Erythroblast (primary cell): ENCODE measurements around the gene MAGI1.
A peak's percentile ranks its signal among the peaks of the same experiment; 100 is the strongest.

Experiments
- DNase-seq, 2 experiments: peaks; one replicate each; lab custom pipeline; 2025; lab: John Stamatoyannopoulos, UW
- GATA1 ChIP-seq: IDR thresholded peaks from 2 replicates; pipeline ENCODE4 v1.6.1; 2011; ENCODE audit warnings: low read depth, mild to moderate bottlenecking, control low read depth, low read length, moderate library complexity
- POLR2A ChIP-seq: IDR thresholded peaks from 2 replicates; pipeline ENCODE4 v1.6.1; 2011; ENCODE audit warnings: mild to moderate bottlenecking, low read length

Gene MAGI1

GRCh38 chr3:65348398-65348995, 690.2 kb downstream of the MAGI1 start:
- no peak for TF ChIP-seq GATA1
- TF ChIP-seq POLR2A, result no peak
- no peak for DNase-seq

GRCh38 chr3:65347166-65347565, 691.6 kb downstream of the MAGI1 start:
- no peak for TF ChIP-seq POLR2A
- no peak for TF ChIP-seq GATA1
- DNase-seq, result no peak

- TF ChIP-seq GATA1, result no peak
- DNase-seq, result peak; percentile 10 to 46
Measured at GRCh38 chr3:65344846-65345245, 693.9 kb downstream of the MAGI1 start.

DNA sequence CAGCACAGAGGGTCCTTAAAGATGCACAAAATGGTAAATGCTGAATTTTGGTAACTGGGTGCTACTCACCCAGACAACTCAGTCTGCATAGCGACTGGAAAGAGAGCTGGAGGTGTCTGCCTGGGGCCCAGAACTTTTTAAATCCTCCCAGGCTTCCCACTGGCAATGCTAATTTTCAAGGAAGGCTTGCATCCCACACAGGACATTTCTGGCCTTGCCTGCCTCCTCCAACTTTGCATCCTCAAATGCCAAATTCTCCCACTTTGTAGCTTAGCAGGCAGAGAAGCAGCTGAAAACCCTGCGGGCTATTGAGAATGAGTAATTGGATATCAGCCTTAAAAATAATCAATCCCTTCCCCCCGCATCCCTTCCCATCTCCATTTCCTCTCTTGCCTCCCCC, 694.3 kb downstream of the MAGI1 start:
- no peak for DNase-seq
- TF ChIP-seq POLR2A, result no peak
- no peak for TF ChIP-seq GATA1

- DNase-seq, result no peak
- no peak for TF ChIP-seq POLR2A
- no peak for TF ChIP-seq GATA1
Measured at GRCh38 chr3:65343736-65344135, 695.0 kb downstream of the MAGI1 start.

DNA sequence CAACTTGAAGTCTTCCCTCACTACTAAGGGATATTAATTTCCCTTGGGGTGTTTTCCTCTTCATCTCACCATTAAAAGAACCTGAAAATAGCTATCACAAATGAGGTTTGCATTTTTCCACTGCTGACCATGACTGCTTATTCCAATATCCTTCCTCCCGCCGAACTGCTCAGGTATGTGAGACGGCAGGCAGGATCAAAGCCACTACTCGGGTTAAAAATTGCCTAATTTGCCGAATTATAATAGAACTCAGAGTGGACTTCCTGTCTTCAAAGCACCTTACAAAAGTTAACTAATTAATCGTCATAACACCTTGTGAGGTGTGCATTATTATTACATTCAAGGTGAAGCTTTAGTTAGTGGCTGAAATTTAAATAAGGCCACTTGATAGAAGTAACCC, 695.7 kb downstream of the MAGI1 start:
- TF ChIP-seq POLR2A (no peak), GATA1 (no peak)
- DNase-seq, result no peak

DNA sequence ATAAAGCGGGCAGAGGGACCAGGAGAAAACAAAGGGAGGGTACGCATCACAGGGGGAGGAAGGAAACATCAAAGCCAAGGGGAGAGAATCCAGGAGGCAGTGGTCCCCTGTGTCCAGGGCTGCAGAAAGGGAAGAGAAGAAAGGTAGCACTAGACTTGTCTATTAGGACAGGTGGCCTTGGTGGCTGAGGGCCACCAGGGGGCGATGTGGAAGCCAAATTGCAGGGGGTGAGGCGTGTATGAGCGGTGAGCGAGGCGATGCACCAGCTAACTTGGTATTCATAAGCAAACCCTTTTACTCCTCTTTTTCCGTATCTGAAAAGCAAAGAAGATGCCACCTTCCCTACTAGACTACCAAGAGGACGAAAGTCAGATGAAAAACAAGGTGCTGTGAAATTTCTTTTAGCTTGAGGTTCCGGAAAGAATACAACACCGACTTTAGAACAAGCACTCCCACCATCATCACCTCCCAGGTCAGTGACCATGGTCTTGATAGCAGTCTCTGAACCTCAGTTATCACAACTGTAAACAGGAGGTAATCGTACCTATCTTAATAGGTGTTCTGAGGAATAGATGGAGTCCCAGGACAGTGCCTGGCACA, 696.5 kb downstream of the MAGI1 start:
- TF ChIP-seq POLR2A (no peak), GATA1 (no peak)
- peak; percentile 54 to 72 for DNase-seq

DNA sequence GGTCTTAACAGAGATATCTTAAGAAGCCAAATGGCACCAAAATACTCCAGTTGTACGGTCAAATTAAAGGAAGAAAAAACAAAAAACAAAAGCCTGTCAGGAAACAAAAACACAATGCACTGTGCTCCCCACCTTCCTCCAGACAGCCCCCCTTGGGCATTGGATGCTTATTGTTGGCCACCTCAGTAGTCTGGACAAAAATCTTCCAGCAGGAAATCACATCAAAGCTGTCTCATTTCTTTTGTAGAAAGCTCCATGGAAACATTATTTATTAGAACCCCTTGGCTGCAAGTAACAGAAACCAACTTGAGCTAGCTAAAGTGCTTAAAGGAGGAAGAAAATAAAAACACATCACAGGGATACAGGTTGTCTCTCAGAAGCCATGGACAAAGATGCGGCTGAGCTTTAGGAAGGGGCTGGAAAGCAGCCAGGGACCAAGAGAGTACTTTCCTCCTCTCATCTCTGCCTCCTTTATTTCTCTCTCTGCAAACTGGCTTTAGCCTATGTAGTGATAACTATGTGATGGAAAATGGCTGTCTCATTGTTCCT, 699.5 kb downstream of the MAGI1 start:
- no peak for TF ChIP-seq POLR2A
- no peak for TF ChIP-seq GATA1
- no peak for DNase-seq

DNA sequence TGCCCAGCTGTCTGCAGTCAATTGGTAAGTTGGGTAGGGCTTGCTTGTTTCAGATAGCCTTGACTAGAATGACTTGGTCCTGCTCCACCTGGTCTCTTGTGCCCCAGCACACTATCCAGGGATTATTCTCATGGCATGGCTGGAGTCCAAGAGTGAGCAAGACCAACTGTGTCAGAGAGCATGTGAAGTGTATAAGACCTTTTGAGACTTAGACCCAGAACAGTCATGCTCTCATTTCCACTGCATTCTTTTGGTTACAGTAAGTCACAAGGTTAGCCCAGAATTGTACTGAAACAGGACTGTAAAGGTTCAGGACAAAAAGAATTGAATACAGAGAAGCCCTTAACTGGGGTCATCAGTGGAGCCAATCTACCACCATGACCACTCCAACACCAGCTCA, 700.1 kb downstream of the MAGI1 start:
- DNase-seq, result no peak
- TF ChIP-seq GATA1 (no peak), POLR2A (no peak)

GRCh38 chr3:65335587-65335986, 703.1 kb downstream of the MAGI1 start:
- TF ChIP-seq POLR2A (no peak), GATA1 (no peak)
- DNase-seq, result no peak

DNA sequence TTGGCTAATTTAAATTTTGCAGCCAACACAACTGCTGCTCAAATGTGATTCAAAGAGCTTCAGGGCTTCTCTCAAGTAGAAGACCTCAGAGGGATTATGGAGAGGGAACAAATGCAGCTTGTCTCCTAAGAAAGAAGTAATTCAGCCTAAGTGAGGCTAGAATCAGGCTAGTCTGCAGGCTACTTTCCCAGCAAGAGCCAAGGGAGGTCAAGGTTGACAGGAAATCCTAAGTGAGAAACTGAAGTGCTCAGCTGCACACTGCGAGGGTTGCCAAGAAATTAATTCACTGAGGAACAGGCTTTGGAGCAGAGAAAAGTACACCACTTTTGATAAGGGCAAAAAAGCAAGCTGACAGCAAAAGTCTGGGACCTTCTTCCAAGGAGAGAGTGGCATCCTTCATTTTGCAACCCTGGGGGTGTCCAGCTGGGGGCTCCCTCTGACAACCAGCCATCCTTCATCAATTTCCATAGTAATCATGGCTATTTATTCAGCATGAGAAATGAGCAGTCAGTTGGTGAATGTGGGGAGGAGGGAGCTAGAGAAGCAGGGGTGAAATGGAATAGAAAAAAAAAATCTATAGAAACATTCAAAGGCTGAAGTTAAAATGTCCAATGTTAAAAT, 704.6 kb downstream of the MAGI1 start:
- no peak for DNase-seq
- TF ChIP-seq GATA1, result no peak
- TF ChIP-seq POLR2A, result no peak

- DNase-seq, result no peak
- TF ChIP-seq POLR2A (no peak), GATA1 (no peak)
Measured at GRCh38 chr3:65331730-65332129, 707.0 kb downstream of the MAGI1 start.

DNA sequence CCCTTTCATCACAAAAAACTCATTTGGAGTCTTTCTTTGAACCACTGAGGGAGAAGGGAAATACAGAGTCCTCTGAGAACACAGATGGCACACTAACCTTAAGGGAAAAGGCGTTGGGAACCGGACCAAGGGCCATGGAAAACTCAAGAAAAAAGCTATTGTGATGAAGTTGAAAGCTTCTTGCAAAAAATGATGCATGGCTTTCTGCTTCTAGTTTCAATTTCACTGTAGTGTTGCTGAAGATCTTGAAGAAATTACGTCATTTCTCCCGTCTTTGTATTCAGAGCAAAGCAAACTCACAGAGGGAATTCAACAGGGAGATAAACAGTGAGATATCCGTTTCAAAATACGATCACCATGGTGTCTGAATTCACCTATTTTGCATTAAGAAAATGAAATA, 708.6 kb downstream of the MAGI1 start:
- DNase-seq, result no peak
- TF ChIP-seq POLR2A (no peak), GATA1 (no peak)

GRCh38 chr3:65328148-65328547, 710.6 kb downstream of the MAGI1 start:
- TF ChIP-seq GATA1 (no peak), POLR2A (no peak)

GRCh38 chr3:65326574-65326973, 712.1 kb downstream of the MAGI1 start:
- no peak for DNase-seq
- TF ChIP-seq GATA1 (no peak), POLR2A (no peak)

More at GRCh38 chr3:65328148-65328547, 710.6 kb downstream of the MAGI1 start:
- no peak for DNase-seq
